Measurements from ENCODE around the gene NOTCH1. TPM values are rescaled to one million over a fixed set of nuclear protein-coding genes. Genes with fewer than 3 reads are reported as not detected.

Gene NOTCH1
- total and polyA plus RNA-seq, 2 of the 13 experiments (the other 11 are each of a cell fraction or from before 2014, with no cell fraction given), result 0.09 to 0.35 TPM

DNA sequence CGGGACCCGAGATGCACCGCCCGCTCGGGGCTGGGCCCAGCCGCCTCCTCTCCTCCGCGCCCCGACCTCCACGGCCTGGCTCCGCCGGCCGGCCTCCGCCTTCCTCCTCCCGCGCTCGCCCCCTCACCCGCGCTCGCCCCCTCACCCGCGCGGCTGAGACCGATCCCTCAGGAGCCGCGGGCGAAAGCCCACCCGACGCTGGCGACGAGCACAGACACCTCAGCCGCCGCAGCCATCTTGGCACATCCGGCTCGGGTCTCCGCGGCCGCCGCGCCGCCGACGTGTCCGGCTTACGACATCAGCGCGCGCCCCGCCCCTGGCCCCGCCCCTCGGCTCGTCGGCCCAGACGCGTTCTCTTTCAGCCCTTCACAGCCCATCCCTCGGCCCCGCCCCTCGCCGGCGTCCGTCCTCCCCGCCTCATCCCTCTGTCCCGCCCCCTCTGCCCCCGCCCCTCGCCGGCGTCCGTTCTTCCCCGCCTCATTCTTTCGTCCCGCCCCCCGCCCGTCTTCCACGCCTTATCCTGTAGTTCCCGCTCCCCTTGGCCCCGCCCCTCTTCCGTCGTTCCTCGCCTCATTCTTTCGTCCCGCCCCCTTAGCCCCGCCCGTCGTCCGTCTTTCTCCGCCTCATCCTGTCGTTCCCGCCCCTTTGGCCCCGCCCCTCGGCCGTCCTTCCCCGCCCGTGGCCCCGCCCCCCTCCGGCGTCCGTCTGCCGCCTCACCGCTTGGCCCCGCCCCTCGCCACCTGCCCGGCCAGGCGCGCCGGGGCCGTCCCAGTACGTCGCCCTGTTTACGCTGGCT is 62.9 kb downstream of the NOTCH1 start, which contains the start of gene SEC16A (continued):
- TF ChIP-seq, protein P1, sequence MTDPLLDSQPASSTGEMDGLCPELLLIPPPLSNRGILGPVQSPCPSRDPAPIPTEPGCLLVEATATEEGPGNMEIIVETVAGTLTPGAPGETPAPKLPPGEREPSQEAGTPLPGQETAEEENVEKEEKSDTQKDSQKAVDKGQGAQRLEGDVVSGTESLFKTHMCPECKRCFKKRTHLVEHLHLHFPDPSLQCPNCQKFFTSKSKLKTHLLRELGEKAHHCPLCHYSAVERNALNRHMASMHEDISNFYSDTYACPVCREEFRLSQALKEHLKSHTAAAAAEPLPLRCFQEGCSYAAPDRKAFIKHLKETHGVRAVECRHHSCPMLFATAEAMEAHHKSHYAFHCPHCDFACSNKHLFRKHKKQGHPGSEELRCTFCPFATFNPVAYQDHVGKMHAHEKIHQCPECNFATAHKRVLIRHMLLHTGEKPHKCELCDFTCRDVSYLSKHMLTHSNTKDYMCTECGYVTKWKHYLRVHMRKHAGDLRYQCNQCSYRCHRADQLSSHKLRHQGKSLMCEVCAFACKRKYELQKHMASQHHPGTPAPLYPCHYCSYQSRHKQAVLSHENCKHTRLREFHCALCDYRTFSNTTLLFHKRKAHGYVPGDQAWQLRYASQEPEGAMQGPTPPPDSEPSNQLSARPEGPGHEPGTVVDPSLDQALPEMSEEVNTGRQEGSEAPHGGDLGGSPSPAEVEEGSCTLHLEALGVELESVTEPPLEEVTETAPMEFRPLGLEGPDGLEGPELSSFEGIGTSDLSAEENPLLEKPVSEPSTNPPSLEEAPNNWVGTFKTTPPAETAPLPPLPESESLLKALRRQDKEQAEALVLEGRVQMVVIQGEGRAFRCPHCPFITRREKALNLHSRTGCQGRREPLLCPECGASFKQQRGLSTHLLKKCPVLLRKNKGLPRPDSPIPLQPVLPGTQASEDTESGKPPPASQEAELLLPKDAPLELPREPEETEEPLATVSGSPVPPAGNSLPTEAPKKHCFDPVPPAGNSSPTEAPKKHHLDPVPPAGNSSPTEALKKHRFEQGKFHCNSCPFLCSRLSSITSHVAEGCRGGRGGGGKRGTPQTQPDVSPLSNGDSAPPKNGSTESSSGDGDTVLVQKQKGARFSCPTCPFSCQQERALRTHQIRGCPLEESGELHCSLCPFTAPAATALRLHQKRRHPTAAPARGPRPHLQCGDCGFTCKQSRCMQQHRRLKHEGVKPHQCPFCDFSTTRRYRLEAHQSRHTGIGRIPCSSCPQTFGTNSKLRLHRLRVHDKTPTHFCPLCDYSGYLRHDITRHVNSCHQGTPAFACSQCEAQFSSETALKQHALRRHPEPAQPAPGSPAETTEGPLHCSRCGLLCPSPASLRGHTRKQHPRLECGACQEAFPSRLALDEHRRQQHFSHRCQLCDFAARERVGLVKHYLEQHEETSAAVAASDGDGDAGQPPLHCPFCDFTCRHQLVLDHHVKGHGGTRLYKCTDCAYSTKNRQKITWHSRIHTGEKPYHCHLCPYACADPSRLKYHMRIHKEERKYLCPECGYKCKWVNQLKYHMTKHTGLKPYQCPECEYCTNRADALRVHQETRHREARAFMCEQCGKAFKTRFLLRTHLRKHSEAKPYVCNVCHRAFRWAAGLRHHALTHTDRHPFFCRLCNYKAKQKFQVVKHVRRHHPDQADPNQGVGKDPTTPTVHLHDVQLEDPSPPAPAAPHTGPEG (CRISPR knock-in tag; IDR thresholded peaks at IDR 0.05), result peak; percentile 30; the same call in 1 of the 2 replicates
- TF ChIP-seq ZNF772 (CRISPR knock-in tag; IDR thresholded peaks at IDR 0.05) (0 out of 2 replicates have a peak, but pooled peaks have one; percentile 52), MTA1 (CRISPR knock-in tag; IDR thresholded peaks at IDR 0.05; ENCODE audit: borderline replicate concordance) (no peak), TEAD3 (CRISPR knock-in tag; optimal IDR thresholded peaks at IDR 0.05; ENCODE audit: borderline replicate concordance) (peak; percentile 51), ARID2 (CRISPR knock-in tag; IDR thresholded peaks at IDR 0.05; ENCODE audit: borderline replicate concordance) (no peak), ZNF749 (CRISPR knock-in tag; IDR thresholded peaks at IDR 0.05; ENCODE audit: borderline replicate concordance) (peak; percentile 71), ZNF549 (CRISPR knock-in tag; IDR thresholded peaks at IDR 0.05) (no peak), ERF (CRISPR knock-in tag; IDR thresholded peaks at IDR 0.05) (0 out of 2 replicates have a peak, but pooled peaks have one; percentile 19), ARNT2 (CRISPR knock-in tag; IDR thresholded peaks at IDR 0.05; ENCODE audit: low read depth) (peak; percentile 73)
- TF ChIP-seq, protein P2, sequence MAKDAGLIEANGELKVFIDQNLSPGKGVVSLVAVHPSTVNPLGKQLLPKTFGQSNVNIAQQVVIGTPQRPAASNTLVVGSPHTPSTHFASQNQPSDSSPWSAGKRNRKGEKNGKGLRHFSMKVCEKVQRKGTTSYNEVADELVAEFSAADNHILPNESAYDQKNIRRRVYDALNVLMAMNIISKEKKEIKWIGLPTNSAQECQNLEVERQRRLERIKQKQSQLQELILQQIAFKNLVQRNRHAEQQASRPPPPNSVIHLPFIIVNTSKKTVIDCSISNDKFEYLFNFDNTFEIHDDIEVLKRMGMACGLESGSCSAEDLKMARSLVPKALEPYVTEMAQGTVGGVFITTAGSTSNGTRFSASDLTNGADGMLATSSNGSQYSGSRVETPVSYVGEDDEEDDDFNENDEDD (CRISPR knock-in tag; IDR thresholded peaks at IDR 0.05; ENCODE audit: borderline replicate concordance), result peak; percentile 68; the same call in 1 of the 2 replicates
- TF ChIP-seq, protein P3, sequence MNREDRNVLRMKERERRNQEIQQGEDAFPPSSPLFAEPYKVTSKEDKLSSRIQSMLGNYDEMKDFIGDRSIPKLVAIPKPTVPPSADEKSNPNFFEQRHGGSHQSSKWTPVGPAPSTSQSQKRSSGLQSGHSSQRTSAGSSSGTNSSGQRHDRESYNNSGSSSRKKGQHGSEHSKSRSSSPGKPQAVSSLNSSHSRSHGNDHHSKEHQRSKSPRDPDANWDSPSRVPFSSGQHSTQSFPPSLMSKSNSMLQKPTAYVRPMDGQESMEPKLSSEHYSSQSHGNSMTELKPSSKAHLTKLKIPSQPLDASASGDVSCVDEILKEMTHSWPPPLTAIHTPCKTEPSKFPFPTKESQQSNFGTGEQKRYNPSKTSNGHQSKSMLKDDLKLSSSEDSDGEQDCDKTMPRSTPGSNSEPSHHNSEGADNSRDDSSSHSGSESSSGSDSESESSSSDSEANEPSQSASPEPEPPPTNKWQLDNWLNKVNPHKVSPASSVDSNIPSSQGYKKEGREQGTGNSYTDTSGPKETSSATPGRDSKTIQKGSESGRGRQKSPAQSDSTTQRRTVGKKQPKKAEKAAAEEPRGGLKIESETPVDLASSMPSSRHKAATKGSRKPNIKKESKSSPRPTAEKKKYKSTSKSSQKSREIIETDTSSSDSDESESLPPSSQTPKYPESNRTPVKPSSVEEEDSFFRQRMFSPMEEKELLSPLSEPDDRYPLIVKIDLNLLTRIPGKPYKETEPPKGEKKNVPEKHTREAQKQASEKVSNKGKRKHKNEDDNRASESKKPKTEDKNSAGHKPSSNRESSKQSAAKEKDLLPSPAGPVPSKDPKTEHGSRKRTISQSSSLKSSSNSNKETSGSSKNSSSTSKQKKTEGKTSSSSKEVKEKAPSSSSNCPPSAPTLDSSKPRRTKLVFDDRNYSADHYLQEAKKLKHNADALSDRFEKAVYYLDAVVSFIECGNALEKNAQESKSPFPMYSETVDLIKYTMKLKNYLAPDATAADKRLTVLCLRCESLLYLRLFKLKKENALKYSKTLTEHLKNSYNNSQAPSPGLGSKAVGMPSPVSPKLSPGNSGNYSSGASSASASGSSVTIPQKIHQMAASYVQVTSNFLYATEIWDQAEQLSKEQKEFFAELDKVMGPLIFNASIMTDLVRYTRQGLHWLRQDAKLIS (CRISPR knock-in tag; IDR thresholded peaks at IDR 0.05), result no peak
- TF ChIP-seq, protein P4, sequence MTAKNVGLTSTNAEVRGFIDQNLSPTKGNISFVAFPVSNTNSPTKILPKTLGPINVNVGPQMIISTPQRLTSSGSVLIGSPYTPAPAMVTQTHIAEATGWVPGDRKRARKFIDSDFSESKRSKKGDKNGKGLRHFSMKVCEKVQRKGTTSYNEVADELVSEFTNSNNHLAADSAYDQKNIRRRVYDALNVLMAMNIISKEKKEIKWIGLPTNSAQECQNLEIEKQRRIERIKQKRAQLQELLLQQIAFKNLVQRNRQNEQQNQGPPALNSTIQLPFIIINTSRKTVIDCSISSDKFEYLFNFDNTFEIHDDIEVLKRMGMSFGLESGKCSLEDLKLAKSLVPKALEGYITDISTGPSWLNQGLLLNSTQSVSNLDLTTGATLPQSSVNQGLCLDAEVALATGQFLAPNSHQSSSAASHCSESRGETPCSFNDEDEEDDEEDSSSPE (CRISPR knock-in tag; IDR thresholded peaks at IDR 0.05), result 0 out of 2 replicates have a peak, but pooled peaks have one; percentile 22
- TF ChIP-seq, protein P5, sequence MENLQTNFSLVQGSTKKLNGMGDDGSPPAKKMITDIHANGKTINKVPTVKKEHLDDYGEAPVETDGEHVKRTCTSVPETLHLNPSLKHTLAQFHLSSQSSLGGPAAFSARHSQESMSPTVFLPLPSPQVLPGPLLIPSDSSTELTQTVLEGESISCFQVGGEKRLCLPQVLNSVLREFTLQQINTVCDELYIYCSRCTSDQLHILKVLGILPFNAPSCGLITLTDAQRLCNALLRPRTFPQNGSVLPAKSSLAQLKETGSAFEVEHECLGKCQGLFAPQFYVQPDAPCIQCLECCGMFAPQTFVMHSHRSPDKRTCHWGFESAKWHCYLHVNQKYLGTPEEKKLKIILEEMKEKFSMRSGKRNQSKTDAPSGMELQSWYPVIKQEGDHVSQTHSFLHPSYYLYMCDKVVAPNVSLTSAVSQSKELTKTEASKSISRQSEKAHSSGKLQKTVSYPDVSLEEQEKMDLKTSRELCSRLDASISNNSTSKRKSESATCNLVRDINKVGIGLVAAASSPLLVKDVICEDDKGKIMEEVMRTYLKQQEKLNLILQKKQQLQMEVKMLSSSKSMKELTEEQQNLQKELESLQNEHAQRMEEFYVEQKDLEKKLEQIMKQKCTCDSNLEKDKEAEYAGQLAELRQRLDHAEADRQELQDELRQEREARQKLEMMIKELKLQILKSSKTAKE (CRISPR knock-in tag; IDR thresholded peaks at IDR 0.05; ENCODE audit: borderline replicate concordance), result peak; percentile 57; the same call in 1 of the 2 replicates
